DND-41 (cell line): Measurements from ENCODE around the gene TMEM132C.

Experiments used
- ATAC-seq: fragments of 200-7000 bp; cut with Tn5 transposase; 3 replicates; pipeline ENCODE4 v1.9.1; 2021; ENCODE audit warnings: low read depth; ENCODE audit not compliant: insufficient read depth
- DNase-seq: peaks from one replicate; pipeline ENCODE4 v3.0.0-alpha.2; 2020
- H2AFZ ChIP-seq: 2 replicates; pipeline ENCODE4 v1.6.0; 2012; ENCODE audit warnings: low read depth, low read length
- H3K27ac ChIP-seq: 2 replicates; pipeline ENCODE4 v1.5.1; 2012; ENCODE audit warnings: low read length, inconsistent platforms
- H3K27me3 ChIP-seq: fragments of 200-600 bp; sonication (generic); 2 replicates; pipeline ENCODE4 v1.6.0; 2012; ENCODE audit warnings: low read length, mild to moderate bottlenecking, inconsistent platforms; ENCODE audit not compliant: insufficient read depth, poor library complexity
- H3K36me3 ChIP-seq: 2 replicates; pipeline ENCODE4 v1.5.1; 2012; ENCODE audit warnings: low read length, inconsistent platforms; ENCODE audit not compliant: insufficient read depth
- H3K4me1 ChIP-seq: 2 replicates; pipeline ENCODE4 v1.5.1; 2012; ENCODE audit warnings: mild to moderate bottlenecking, low read length; ENCODE audit not compliant: insufficient read depth
- H3K4me2 ChIP-seq: 2 replicates; pipeline ENCODE4 v1.6.0; 2012; ENCODE audit warnings: mild to moderate bottlenecking, moderate library complexity, low read length, inconsistent platforms; ENCODE audit not compliant: insufficient read depth
- H3K4me3 ChIP-seq, 2 experiments: fragments of 200-600 bp in 1 of 2; shearing (Covaris generic) in 1 of 2; 2 replicates each; pipeline ENCODE4 v1.5.1; 2012 to 2016; ENCODE audit warnings: inconsistent platforms in 2 of 2, low read length in 2 of 2, mild to moderate bottlenecking in 2 of 2, low read depth in 1 of 2, moderate library complexity in 1 of 2
- H3K79me2 ChIP-seq: 2 replicates; pipeline ENCODE4 v1.6.0; 2012; ENCODE audit warnings: low read length, inconsistent platforms; ENCODE audit not compliant: insufficient read depth
- H3K9ac ChIP-seq: 2 replicates; pipeline ENCODE4 v1.6.0; 2012; ENCODE audit warnings: low read depth, mild to moderate bottlenecking, inconsistent platforms, low read length, moderate library complexity
- H3K9me3 ChIP-seq: 2 replicates; pipeline ENCODE4 v1.5.1; 2012; ENCODE audit warnings: low read length, moderate library complexity, mild to moderate bottlenecking, inconsistent platforms; ENCODE audit not compliant: insufficient read depth, severe bottlenecking
- H4K20me1 ChIP-seq: 2 replicates; pipeline ENCODE4 v1.6.0; 2012; ENCODE audit warnings: low read length; ENCODE audit not compliant: insufficient read depth
- CTCF ChIP-seq: IDR thresholded peaks from 2 replicates; pipeline ENCODE4 v1.5.1; 2012; ENCODE audit warnings: borderline replicate concordance, low read length, moderate library complexity, mild to moderate bottlenecking; ENCODE audit not compliant: poor library complexity, severe bottlenecking; ENCODE audit errors: extremely low read depth
- EZH2 ChIP-seq: IDR thresholded peaks from 3 replicates; pipeline ENCODE4 v1.6.1; 2012; ENCODE audit warnings: borderline replicate concordance, low read depth, mild to moderate bottlenecking, moderate library complexity, low read length, inconsistent platforms; ENCODE audit not compliant: severe bottlenecking

TMEM132C gene

GRCh38 chr12:128715485-128715884, 448.5 kb downstream of the TMEM132C start:
- DNase-seq (no peak), ATAC-seq (no peak)
- H3K27ac ChIP-seq: no peak overlapping the region
- no peaks in the 10 kb centered on the region for H3K9me3 ChIP-seq
- no peaks in the 10 kb centered on the region for H4K20me1 ChIP-seq
- H3K9ac ChIP-seq: no peak overlapping the region
- TF ChIP-seq CTCF: no peak
- no peak for TF ChIP-seq EZH2
- H3K4me2 ChIP-seq: no peak overlapping the region
- H2AFZ ChIP-seq: no peak overlapping the region
- H3K27me3 ChIP-seq: no peaks in the 10 kb centered on the region
- H3K4me1 ChIP-seq: no peaks in the 10 kb centered on the region
- H3K36me3 ChIP-seq: no peaks in the 10 kb centered on the region
- no peak overlapping the region for H3K4me3 ChIP-seq
- no peaks in the 10 kb centered on the region for H3K79me2 ChIP-seq

- DNase-seq (no peak), ATAC-seq (no peak)
- no peaks in the 10 kb centered on the region for H3K9me3 ChIP-seq
- no peak overlapping the region for H3K4me2 ChIP-seq
- no peaks in the 10 kb centered on the region for H3K79me2 ChIP-seq
- H2AFZ ChIP-seq: no peak overlapping the region
- no peaks in the 10 kb centered on the region for H3K36me3 ChIP-seq
- TF ChIP-seq EZH2 (no peak), CTCF (no peak)
- H3K27ac ChIP-seq: no peak overlapping the region
- H3K9ac ChIP-seq: no peak overlapping the region
- no peaks in the 10 kb centered on the region for H4K20me1 ChIP-seq
- H3K4me3 ChIP-seq: no peak overlapping the region
- no peaks in the 10 kb centered on the region for H3K4me1 ChIP-seq
- no peaks in the 10 kb centered on the region for H3K27me3 ChIP-seq
Measured at GRCh38 chr12:128724468-128725046, 457.6 kb downstream of the TMEM132C start.

GRCh38 chr12:128726886-128727285, 459.9 kb downstream of the TMEM132C start:
- ATAC-seq (no peak), DNase-seq (no peak)
- TF ChIP-seq EZH2 (no peak), CTCF (no peak)
- Histone ChIP-seq H3K4me1 (no peaks in the 10 kb centered on the region), H3K79me2 (no peaks in the 10 kb centered on the region), H3K27me3 (no peaks in the 10 kb centered on the region), H3K27ac (no peak overlapping the region), H3K9ac (no peak overlapping the region), H2AFZ (no peak overlapping the region), H3K9me3 (no peaks in the 10 kb centered on the region), H4K20me1 (no peaks in the 10 kb centered on the region), H3K4me3 (no peak overlapping the region), H3K4me2 (no peak overlapping the region), H3K36me3 (no peaks in the 10 kb centered on the region)

- no peaks in the 10 kb centered on the region for H3K4me1 ChIP-seq
- no peaks in the 10 kb centered on the region for H3K27me3 ChIP-seq
- ATAC-seq: no peak
- no peak overlapping the region for H3K27ac ChIP-seq
- TF ChIP-seq EZH2 (no peak), CTCF (no peak)
- H3K36me3 ChIP-seq: no peaks in the 10 kb centered on the region
- H3K9me3 ChIP-seq: no peaks in the 10 kb centered on the region
- no peak overlapping the region for H2AFZ ChIP-seq
- no peak for DNase-seq
- no peaks in the 10 kb centered on the region for H3K79me2 ChIP-seq
- H3K4me2 ChIP-seq: no peak overlapping the region
- no peak overlapping the region for H3K9ac ChIP-seq
- H3K4me3 ChIP-seq: no peak overlapping the region
- H4K20me1 ChIP-seq: no peaks in the 10 kb centered on the region
Measured at GRCh38 chr12:128727461-128727860, 460.5 kb downstream of the TMEM132C start.
